ENCODE data around the gene NUMB.

NUMB gene

DNA sequence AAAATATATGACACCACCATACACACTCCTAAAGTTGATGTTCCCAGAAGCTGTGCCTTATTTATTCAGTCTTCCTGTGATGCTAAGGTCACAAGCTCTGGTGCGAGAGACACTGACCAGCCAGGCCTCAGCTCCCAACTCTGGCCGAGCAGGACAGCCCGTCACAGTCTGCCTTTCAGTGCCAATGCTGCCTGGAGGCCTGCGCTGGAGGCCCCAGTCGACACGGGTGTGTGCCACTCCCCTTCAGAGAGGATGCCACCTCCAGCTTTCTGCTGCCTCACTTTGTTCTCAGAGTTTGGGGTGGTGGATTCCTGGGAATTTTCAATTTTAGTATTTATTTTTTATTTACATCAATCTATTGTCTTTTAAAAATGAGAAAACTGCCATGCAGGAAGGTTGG is 228.3 kb downstream of the NUMB start:
- no peak for DNase-seq (ENCODE audit: low spot score)
- TF ChIP-seq, protein P1, sequence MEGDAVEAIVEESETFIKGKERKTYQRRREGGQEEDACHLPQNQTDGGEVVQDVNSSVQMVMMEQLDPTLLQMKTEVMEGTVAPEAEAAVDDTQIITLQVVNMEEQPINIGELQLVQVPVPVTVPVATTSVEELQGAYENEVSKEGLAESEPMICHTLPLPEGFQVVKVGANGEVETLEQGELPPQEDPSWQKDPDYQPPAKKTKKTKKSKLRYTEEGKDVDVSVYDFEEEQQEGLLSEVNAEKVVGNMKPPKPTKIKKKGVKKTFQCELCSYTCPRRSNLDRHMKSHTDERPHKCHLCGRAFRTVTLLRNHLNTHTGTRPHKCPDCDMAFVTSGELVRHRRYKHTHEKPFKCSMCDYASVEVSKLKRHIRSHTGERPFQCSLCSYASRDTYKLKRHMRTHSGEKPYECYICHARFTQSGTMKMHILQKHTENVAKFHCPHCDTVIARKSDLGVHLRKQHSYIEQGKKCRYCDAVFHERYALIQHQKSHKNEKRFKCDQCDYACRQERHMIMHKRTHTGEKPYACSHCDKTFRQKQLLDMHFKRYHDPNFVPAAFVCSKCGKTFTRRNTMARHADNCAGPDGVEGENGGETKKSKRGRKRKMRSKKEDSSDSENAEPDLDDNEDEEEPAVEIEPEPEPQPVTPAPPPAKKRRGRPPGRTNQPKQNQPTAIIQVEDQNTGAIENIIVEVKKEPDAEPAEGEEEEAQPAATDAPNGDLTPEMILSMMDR (IDR thresholded peaks at IDR 0.05; ENCODE audit: borderline replicate concordance, control extremely low read depth, extremely low read depth, insufficient read depth, missing control alignments), result no peak
- in situ Hi-C loops (cut with MboI; ENCODE audit: low sequenced_read_pairs, unreplicated experiment), result no loop called here

DNA sequence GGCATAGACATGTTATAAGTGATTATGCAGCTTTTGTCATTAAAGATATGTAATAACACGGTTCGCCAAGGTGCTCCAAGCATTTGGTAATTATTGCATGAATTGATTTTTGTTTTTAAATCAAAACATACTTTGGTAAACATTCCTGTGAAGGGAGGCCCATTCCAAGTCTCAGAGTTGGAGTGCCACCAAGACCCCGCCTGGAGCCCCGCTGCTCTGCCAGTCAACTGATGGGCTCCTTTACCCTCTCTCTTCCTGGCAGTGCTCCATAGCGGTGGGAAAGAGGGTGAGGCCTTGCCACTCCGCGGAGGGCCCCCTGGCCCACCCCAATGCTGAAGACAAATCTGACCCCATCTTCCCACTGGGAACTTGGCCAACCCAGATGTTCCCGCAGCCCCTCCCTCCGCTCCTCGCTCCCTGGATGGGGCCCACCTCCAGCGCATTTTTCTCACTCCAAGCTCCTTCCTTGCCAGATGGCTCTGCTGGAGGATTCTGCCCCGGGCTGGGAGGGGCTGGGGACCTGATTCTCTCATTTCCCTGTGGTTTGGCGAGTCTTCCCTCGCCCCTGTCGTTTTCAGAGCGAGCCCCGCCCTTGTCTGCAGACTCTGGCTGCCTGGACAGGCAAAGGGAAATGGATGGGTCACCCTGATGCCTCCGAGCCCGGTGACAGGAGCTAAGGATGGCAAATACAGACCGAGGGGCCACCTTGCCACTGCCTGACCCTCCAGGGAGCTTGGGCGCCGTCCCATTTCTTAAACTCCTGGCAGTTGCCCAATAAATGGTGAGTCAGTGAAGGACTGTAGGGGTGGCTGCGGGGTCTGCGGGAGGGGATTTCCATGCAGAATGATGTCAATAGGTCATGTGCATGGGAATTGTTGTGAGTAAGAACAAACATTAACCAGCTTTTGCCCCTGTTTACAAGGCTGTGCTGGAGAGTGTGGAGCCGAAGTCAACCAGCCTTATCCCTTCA is 230.2 kb downstream of the NUMB start:
- in situ Hi-C loops (cut with MboI; ENCODE audit: low sequenced_read_pairs, unreplicated experiment), result no loop called here
- TF ChIP-seq, protein P1 (IDR thresholded peaks at IDR 0.05; ENCODE audit: borderline replicate concordance, control extremely low read depth, extremely low read depth, insufficient read depth, missing control alignments), result no peak
- DNase-seq (ENCODE audit: low spot score), result no peak

DNA sequence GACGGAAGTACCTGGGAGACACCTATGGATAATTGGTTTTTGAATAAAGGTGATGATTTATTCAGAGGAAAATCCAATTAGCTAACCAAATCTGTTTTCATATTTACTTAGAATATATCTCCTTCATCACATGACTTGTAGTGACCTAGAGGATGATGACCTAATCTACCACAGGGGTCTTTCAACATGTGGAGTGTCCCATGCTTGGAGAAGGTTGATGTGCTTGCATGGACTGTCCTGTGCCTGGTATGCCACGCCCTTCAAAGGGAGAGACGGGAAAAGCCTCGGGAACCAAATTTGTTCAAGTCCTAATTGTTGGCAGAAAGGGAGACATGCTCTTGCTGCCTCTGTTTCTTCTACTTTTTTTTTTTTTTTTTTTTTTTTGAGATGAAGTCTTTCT is 232.8 kb downstream of the NUMB start:
- TF ChIP-seq, protein P1 (IDR thresholded peaks at IDR 0.05; ENCODE audit: borderline replicate concordance, control extremely low read depth, extremely low read depth, insufficient read depth, missing control alignments), result no peak
- DNase-seq (ENCODE audit: low spot score), result no peak
- in situ Hi-C loops (cut with MboI; ENCODE audit: low sequenced_read_pairs, unreplicated experiment), result no loop called here
